ENCODE measurements around the gene GLIS2.

DNA sequence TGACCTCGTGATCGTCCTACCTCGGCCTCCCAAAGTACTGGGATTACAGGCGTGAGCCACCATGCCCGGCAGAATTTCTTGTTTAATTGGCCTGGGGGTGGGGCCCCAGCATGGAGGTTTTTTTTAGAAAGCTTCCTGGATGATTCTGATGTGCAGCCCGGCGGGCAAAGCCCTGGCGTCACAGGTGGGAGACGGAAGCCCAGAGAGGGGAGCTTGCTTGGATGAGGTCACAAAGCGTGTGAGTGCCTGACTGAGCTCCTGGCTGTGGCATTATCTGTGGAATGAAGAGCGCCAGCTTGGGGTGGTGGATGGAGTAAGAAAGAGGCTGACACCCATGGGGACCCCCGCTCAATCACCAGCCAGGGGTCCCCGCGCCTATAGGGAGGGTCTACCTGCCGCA is 59.9 kb downstream of the GLIS2 start:
- no peak for TF ChIP-seq EZH2 (IDR thresholded peaks at IDR 0.05; ENCODE audit: low read depth)
- TF ChIP-seq, protein P1, sequence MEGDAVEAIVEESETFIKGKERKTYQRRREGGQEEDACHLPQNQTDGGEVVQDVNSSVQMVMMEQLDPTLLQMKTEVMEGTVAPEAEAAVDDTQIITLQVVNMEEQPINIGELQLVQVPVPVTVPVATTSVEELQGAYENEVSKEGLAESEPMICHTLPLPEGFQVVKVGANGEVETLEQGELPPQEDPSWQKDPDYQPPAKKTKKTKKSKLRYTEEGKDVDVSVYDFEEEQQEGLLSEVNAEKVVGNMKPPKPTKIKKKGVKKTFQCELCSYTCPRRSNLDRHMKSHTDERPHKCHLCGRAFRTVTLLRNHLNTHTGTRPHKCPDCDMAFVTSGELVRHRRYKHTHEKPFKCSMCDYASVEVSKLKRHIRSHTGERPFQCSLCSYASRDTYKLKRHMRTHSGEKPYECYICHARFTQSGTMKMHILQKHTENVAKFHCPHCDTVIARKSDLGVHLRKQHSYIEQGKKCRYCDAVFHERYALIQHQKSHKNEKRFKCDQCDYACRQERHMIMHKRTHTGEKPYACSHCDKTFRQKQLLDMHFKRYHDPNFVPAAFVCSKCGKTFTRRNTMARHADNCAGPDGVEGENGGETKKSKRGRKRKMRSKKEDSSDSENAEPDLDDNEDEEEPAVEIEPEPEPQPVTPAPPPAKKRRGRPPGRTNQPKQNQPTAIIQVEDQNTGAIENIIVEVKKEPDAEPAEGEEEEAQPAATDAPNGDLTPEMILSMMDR (conservative IDR thresholded peaks at IDR 0.05) = no peak

Measured in PC-9 (cell line).